Measurements from ENCODE around the gene MRPL33. TPM values are rescaled to one million over a fixed set of nuclear protein-coding genes. Genes with fewer than 3 reads are reported as not detected.

The MRPL33 gene
- total and polyA plus RNA-seq, 12 donors: 123 to 661 (median 253) TPM

DNA sequence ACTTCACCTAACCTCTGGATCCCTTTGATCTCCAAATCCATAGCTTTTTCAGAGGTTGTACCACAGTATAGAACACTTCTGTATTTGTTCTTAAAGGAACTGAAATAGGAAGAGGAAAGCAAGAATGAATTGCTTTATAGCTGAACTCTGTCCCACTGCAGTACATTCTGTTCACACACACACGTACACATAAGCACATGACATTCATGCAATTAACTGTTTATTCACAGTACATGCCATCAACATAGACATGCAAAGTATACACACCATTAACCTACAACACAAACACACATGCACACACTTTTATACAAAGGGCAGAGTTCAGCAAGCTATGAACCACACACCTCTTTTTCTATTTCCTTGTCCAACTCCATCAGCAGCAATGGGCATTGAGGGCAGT, 43.2 kb downstream of the MRPL33 start:
- Histone ChIP-seq H3K36me3 (no peaks in the 10 kb centered on the region), H3K4me3 (no peak overlapping the region), H3K9me3 (no peaks in the 10 kb centered on the region), H3K27ac (no peak overlapping the region), H3K27me3 (no peaks in the 10 kb centered on the region), H3K4me1 (peaks cover 0 to 12% (median 0%) of the 10 kb centered on the region in 9 donors)
- 47 to 58% methylated on average over 1 of the region's 1 CpG for WGBS, 2 donors
- DNase-seq: no peak
- ATAC-seq: no peak
- intact Hi-C loops (cut with DNase I): no loop called here
- no peak for TF ChIP-seq CTCF (IDR thresholded peaks at IDR 0.05)

DNA sequence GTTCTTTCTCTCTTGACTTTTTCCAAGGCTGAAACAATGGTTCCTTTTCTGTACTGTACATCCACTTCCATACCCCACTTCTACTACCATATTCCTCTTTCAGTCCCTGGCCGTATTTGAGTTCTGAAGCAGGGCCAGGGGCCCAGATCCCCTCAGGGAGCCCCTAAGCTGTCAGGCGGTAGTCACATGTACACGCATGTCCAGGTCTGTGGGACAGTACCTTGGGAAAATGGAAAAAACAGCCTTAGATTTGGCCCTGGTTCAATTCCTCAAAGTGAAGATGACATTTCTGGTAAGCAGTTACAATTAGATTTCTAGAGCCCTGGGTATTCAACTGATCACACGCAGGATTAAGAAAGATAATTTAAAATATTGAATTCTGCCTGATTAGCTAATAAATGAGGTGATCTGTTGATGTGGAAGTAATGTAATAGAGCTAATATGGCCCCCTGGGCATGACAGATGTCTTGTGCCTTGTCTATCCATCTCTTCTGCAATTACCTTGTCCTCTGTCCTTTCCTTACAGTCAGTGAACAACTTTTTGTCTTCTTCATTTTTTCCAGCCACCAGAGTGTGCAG, 44.4 kb downstream of the MRPL33 start:
- Histone ChIP-seq H3K36me3 (no peaks in the 10 kb centered on the region), H3K9me3 (no peaks in the 10 kb centered on the region), H3K4me3 (no peak overlapping the region), H3K4me1 (peaks cover 0 to under 1% (median 0%) of the 10 kb centered on the region in 9 donors), H3K27me3 (no peaks in the 10 kb centered on the region), H3K27ac (no peak overlapping the region)
- no peak for TF ChIP-seq CTCF (IDR thresholded peaks at IDR 0.05)
- DNase-seq (no peak), ATAC-seq (no peak)
- intact Hi-C loops (cut with DNase I): no loop called here
- WGBS, 2 donors: 81 to 83% methylated on average over 4 of the region's 4 CpGs

DNA sequence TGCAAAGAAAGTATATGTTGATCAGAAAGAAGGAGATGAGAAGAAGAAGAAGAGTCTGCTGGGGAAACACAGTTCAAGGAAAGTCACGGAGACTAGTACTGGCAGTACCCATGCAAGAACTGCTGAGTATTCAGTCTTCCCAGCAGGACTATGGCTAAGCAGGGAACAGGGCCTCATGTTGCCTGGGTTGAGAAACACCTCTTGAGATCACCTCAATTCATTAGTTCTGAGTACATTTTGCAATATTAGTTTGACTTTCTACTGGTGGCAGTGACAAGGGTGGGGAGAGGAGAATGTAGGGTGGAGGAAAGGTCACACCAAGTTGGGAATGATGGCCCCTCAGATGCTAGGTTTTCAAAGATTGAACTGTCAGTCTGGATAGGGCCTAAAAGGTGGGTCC, 50.5 kb downstream of the MRPL33 start:
- Histone ChIP-seq H3K9me3 (peaks cover 0 to 11% (median 5%) of the 10 kb centered on the region in 11 donors), H3K27ac (peak overlapping the region in 5 of 10 donors; percentile 0 to 72 (median 64)), H3K27me3 (no peaks in the 10 kb centered on the region), H3K4me3 (no peak overlapping the region), H3K4me1 (peaks cover 0 to 14% (median 3%) of the 10 kb centered on the region in 9 donors), H3K36me3 (no peaks in the 10 kb centered on the region)
- intact Hi-C loops (cut with DNase I): no loop called here
- TF ChIP-seq CTCF (IDR thresholded peaks at IDR 0.05): no peak
- DNase-seq: no peak
- peak in 3 of 8 donors; percentile 12 to 55 (median 50) for ATAC-seq
- 96 to 97% methylated on average over 1 of the region's 1 CpG for WGBS, 2 donors

DNA sequence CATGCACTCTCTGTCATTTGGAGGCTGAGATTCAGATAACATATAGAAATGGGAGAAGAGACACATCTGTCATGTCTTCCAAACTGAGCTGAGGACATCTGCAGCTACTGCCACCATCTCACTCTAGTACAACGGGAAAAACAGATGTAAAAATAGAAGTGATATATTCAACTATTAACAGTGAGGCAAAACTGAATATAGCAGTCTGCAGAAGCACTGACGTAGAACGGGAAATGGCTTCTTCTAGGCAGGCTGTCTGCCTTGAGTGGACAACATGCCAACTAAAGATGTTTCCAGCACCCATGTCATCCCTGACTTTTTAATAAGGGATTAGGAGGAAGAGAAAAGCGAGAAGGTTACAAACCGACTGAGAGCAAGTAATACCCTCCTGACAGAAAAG, 51.6 kb downstream of the MRPL33 start:
- Histone ChIP-seq H3K36me3 (no peaks in the 10 kb centered on the region), H3K27me3 (no peaks in the 10 kb centered on the region), H3K9me3 (peaks cover 0 to 11% (median 5%) of the 10 kb centered on the region in 11 donors), H3K4me3 (peak overlapping the region in 2 of 10 donors; percentile 13 to 15), H3K27ac (peak overlapping the region in 9 of 10 donors; percentile 3 to 72 (median 45)), H3K4me1 (peaks cover 0 to 14% (median 3%) of the 10 kb centered on the region in 9 donors)
- TF ChIP-seq CTCF (IDR thresholded peaks at IDR 0.05): no peak
- 53 to 62% methylated on average over 5 of the region's 5 CpGs for WGBS, 2 donors
- intact Hi-C loops (cut with DNase I): no loop called here
- ATAC-seq: peak; percentile 38 to 92 (median 86)
- no peak for DNase-seq
